Sigmoid colon (tissue), 7 donors: ENCODE data around the gene RAB4A. TPM values are rescaled to one million over a fixed set of nuclear protein-coding genes. Genes with fewer than 3 reads are reported as not detected.

Source experiments
- DNase-seq: peaks from one replicate; pipeline ENCODE4 v3.0.0-alpha.2; 2019
- H3K27ac ChIP-seq, 4 donors: fragments of 200-600 bp; sonication (generic); one replicate each; pipeline ENCODE4 v1.5.1; 2016 to 2019; ENCODE audit warnings: mild to moderate bottlenecking in 1 of 4
- H3K27me3 ChIP-seq, 3 donors: fragments of 200-600 bp; sonication (generic); one replicate each; pipeline ENCODE4 v1.5.1; 2019; ENCODE audit warnings: mild to moderate bottlenecking in 1 of 3
- H3K36me3 ChIP-seq, 4 donors: fragments of 200-600 bp; sonication (generic); one replicate each; pipeline ENCODE4 v1.5.1; 2016 to 2019
- H3K4me1 ChIP-seq, 4 donors: fragments of 200-600 bp; sonication (generic); one replicate each; pipeline ENCODE4 v1.5.1; 2017 to 2019
- H3K4me3 ChIP-seq, 4 donors: fragments of 200-600 bp; sonication (generic); one replicate each; pipeline ENCODE4 v1.5.1; 2017 to 2019; ENCODE audit warnings: mild to moderate bottlenecking in 2 of 4, moderate library complexity in 1 of 4
- H3K9me3 ChIP-seq, 4 donors: fragments of 200-600 bp in 3 of 4; sonication (generic) in 3 of 4; one replicate each; pipeline versions ENCODE4 v1.5.1 to v1.6.1; 2013 to 2019
- EP300 ChIP-seq, 4 donors: sonication (generic); formaldehyde crosslinking; IDR thresholded peaks; one replicate each; pipeline ENCODE4 v1.6.1; 2017; ENCODE audit warnings: antibody characterized with exemption in 4 of 4
- POLR2A ChIP-seq, 2 donors: fragments of 450-650 bp; IDR thresholded peaks; one replicate each; pipeline ENCODE4 v1.6.1; 2016; ENCODE audit warnings: antibody characterized with exemption in 2 of 2, mild to moderate bottlenecking in 2 of 2, moderate library complexity in 2 of 2
- POLR2AphosphoS5 ChIP-seq, 4 donors: sonication (generic); formaldehyde crosslinking; IDR thresholded peaks; one replicate each; pipeline ENCODE4 v1.6.1; 2017; ENCODE audit warnings: antibody characterized with exemption in 4 of 4
- WGBS, 2 donors: extraction: QIAGEN DNeasy Blood & Tissue Kit; methylation state at CpG; one replicate each; pipeline ENCODE4 v1.1.7; 2013; 5-methylcytosine and 5-hydroxymethylcytosine counted together
- intact Hi-C: fragments of 100-400 bp; cut with DNase I; formaldehyde crosslinking; loops from one replicate; pipeline ENCODE4 v1.15.1; 2023
- polyA plus RNA-seq, 3 donors: library from polyadenylated mRNA; stranded (reverse); fragments of 200-250 nt; gene quantifications; one replicate each; pipeline ENCODE4 v1.2.3, GENCODE V29; 2013
- total RNA-seq, 4 donors: library from RNA; depleted of rRNA; stranded (reverse); fragments of >200 nt; gene quantifications; one replicate each; pipeline ENCODE4 v1.1.0, GENCODE V29; 2016
- TF ChIP-seq, protein P1 (sequence below), 4 experiments: fragments of 450-650 bp in 3 of 4; fragments of 200-600 bp in 1 of 4; IDR thresholded peaks; one replicate each; pipeline ENCODE4 v1.5.1; 2016 to 2019; ENCODE audit warnings: antibody characterized with exemption in 4 of 4, mild to moderate bottlenecking in 3 of 4, moderate library complexity in 2 of 4
- donor health status: healthy with polysubstance abuse.
- donor health status: Bipolar disorder and iron deficiency.
- donor health status: healthy.

The RAB4A gene
- total and polyA plus RNA-seq, 7 donors: 35.8 to 83.7 (median 52.4) TPM

GRCh38 chr1:229316166-229316565, 45.3 kb downstream of the RAB4A start:
- Histone ChIP-seq H3K27ac (no peak overlapping the region), H3K27me3 (no peaks in the 10 kb centered on the region), H3K4me1 (no peaks in the 10 kb centered on the region), H3K36me3 (peaks cover 0 to 40% (median 2%) of the 10 kb centered on the region in 4 donors), H3K4me3 (no peak overlapping the region), H3K9me3 (no peaks in the 10 kb centered on the region)
- no peak for DNase-seq
- TF ChIP-seq, protein P1, sequence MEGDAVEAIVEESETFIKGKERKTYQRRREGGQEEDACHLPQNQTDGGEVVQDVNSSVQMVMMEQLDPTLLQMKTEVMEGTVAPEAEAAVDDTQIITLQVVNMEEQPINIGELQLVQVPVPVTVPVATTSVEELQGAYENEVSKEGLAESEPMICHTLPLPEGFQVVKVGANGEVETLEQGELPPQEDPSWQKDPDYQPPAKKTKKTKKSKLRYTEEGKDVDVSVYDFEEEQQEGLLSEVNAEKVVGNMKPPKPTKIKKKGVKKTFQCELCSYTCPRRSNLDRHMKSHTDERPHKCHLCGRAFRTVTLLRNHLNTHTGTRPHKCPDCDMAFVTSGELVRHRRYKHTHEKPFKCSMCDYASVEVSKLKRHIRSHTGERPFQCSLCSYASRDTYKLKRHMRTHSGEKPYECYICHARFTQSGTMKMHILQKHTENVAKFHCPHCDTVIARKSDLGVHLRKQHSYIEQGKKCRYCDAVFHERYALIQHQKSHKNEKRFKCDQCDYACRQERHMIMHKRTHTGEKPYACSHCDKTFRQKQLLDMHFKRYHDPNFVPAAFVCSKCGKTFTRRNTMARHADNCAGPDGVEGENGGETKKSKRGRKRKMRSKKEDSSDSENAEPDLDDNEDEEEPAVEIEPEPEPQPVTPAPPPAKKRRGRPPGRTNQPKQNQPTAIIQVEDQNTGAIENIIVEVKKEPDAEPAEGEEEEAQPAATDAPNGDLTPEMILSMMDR (IDR thresholded peaks at IDR 0.05): no peak
- no peak for TF ChIP-seq POLR2AphosphoS5 (IDR thresholded peaks at IDR 0.05)
- TF ChIP-seq EP300 (IDR thresholded peaks at IDR 0.05): no peak
- no peak for TF ChIP-seq POLR2A (IDR thresholded peaks at IDR 0.05)
- 57 to 74% methylated on average over 2 of the region's 2 CpGs for WGBS, 2 donors
- intact Hi-C loops: no loop called here

- H3K9me3 ChIP-seq: no peaks in the 10 kb centered on the region
- intact Hi-C loops: no loop called here
- no peak overlapping the region for H3K27ac ChIP-seq
- no peak overlapping the region for H3K4me3 ChIP-seq
- 91 to 92% methylated on average over 4 of the region's 4 CpGs for WGBS, 2 donors
- H3K36me3 ChIP-seq: peaks cover 0 to 43% (median 2%) of the 10 kb centered on the region in 4 donors
- no peaks in the 10 kb centered on the region for H3K4me1 ChIP-seq
- no peaks in the 10 kb centered on the region for H3K27me3 ChIP-seq
- no peak for DNase-seq
- TF ChIP-seq, protein P1 (IDR thresholded peaks at IDR 0.05): no peak
- TF ChIP-seq EP300 (IDR thresholded peaks at IDR 0.05) (no peak), POLR2A (IDR thresholded peaks at IDR 0.05) (no peak), POLR2AphosphoS5 (IDR thresholded peaks at IDR 0.05) (no peak)
These were observed 47.1 kb downstream of the RAB4A start for GRCh38 chr1:229318056-229318455.

GRCh38 chr1:229319487-229319886, 48.6 kb downstream of the RAB4A start:
- no peak for DNase-seq
- TF ChIP-seq POLR2A (IDR thresholded peaks at IDR 0.05) (no peak), EP300 (IDR thresholded peaks at IDR 0.05) (no peak), POLR2AphosphoS5 (IDR thresholded peaks at IDR 0.05) (no peak)
- TF ChIP-seq, protein P1 (IDR thresholded peaks at IDR 0.05): no peak
- intact Hi-C loops: no loop called here
- Histone ChIP-seq H3K36me3 (peaks cover 0 to 45% (median 2%) of the 10 kb centered on the region in 4 donors), H3K4me3 (no peak overlapping the region), H3K4me1 (no peaks in the 10 kb centered on the region), H3K27ac (no peak overlapping the region), H3K27me3 (no peaks in the 10 kb centered on the region), H3K9me3 (no peaks in the 10 kb centered on the region)
- 95 to 97% methylated on average over 7 of the region's 7 CpGs for WGBS, 2 donors

GRCh38 chr1:229323201-229323600, 52.3 kb downstream of the RAB4A start:
- no peaks in the 10 kb centered on the region for H3K27me3 ChIP-seq
- intact Hi-C loops: no loop called here
- no peak for DNase-seq
- no peaks in the 10 kb centered on the region for H3K4me1 ChIP-seq
- H3K4me3 ChIP-seq: no peak overlapping the region
- WGBS, 2 donors: 83 to 84% methylated on average over 7 of the region's 7 CpGs
- TF ChIP-seq POLR2AphosphoS5 (IDR thresholded peaks at IDR 0.05) (no peak), POLR2A (IDR thresholded peaks at IDR 0.05) (no peak), EP300 (IDR thresholded peaks at IDR 0.05) (no peak)
- TF ChIP-seq, protein P1 (IDR thresholded peaks at IDR 0.05): no peak
- no peaks in the 10 kb centered on the region for H3K9me3 ChIP-seq
- H3K27ac ChIP-seq: no peak overlapping the region
- peaks cover 0 to 46% (median 5%) of the 10 kb centered on the region in 4 donors for H3K36me3 ChIP-seq
